Measurements from ENCODE around the gene CYP3A7. TPM values are rescaled to one million over a fixed set of nuclear protein-coding genes. Genes with fewer than 3 reads are reported as not detected.
A peak's percentile ranks its signal among the peaks of the same experiment; 100 is the strongest.

Gene CYP3A7
- total RNA-seq, 1 experiment from 2014 or later: not detected

GRCh38 chr7:99720800-99721595 lies 14.0 kb downstream of the CYP3A7 start:
- no peaks in the 10 kb centered on the region for H3K36me3 ChIP-seq (ENCODE audit: control insufficient read depth, insufficient read depth, low read length)
- TF ChIP-seq SIN3A (IDR thresholded peaks at IDR 0.05; ENCODE audit: borderline replicate concordance, insufficient read depth, low read depth, low read length) (no peak), TCF7L2 (IDR thresholded peaks at IDR 0.05; ENCODE audit: low read depth, low read length) (no peak), POLR2AphosphoS5 (IDR thresholded peaks at IDR 0.05; ENCODE audit: low read depth, low read length) (no peak)
- TF ChIP-seq, protein P1, sequence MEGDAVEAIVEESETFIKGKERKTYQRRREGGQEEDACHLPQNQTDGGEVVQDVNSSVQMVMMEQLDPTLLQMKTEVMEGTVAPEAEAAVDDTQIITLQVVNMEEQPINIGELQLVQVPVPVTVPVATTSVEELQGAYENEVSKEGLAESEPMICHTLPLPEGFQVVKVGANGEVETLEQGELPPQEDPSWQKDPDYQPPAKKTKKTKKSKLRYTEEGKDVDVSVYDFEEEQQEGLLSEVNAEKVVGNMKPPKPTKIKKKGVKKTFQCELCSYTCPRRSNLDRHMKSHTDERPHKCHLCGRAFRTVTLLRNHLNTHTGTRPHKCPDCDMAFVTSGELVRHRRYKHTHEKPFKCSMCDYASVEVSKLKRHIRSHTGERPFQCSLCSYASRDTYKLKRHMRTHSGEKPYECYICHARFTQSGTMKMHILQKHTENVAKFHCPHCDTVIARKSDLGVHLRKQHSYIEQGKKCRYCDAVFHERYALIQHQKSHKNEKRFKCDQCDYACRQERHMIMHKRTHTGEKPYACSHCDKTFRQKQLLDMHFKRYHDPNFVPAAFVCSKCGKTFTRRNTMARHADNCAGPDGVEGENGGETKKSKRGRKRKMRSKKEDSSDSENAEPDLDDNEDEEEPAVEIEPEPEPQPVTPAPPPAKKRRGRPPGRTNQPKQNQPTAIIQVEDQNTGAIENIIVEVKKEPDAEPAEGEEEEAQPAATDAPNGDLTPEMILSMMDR (IDR thresholded peaks at IDR 0.05): no peak
- TF ChIP-seq, protein P2, sequence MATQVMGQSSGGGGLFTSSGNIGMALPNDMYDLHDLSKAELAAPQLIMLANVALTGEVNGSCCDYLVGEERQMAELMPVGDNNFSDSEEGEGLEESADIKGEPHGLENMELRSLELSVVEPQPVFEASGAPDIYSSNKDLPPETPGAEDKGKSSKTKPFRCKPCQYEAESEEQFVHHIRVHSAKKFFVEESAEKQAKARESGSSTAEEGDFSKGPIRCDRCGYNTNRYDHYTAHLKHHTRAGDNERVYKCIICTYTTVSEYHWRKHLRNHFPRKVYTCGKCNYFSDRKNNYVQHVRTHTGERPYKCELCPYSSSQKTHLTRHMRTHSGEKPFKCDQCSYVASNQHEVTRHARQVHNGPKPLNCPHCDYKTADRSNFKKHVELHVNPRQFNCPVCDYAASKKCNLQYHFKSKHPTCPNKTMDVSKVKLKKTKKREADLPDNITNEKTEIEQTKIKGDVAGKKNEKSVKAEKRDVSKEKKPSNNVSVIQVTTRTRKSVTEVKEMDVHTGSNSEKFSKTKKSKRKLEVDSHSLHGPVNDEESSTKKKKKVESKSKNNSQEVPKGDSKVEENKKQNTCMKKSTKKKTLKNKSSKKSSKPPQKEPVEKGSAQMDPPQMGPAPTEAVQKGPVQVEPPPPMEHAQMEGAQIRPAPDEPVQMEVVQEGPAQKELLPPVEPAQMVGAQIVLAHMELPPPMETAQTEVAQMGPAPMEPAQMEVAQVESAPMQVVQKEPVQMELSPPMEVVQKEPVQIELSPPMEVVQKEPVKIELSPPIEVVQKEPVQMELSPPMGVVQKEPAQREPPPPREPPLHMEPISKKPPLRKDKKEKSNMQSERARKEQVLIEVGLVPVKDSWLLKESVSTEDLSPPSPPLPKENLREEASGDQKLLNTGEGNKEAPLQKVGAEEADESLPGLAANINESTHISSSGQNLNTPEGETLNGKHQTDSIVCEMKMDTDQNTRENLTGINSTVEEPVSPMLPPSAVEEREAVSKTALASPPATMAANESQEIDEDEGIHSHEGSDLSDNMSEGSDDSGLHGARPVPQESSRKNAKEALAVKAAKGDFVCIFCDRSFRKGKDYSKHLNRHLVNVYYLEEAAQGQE (IDR thresholded peaks at IDR 0.05; ENCODE audit: insufficient read depth in 1 of 2, low read depth in 2 of 2, low read length in 1 of 2): no peak
- in situ Hi-C loops (cut with HindIII; ENCODE audit: low pct_unique_long_range_greater_than_20kb, low sequenced_read_pairs) (no loop called here), intact Hi-C loops (cut with micrococcal nuclease; ENCODE audit: unreplicated experiment) (no loop called here)
- no peak overlapping the region for H3K4me3 ChIP-seq (ENCODE audit: low read depth in 2 of 2, low read length in 2 of 2)
- ChIA-PET CTCF (no interaction called here), POLR2A (no interaction called here)
- no peaks in the 10 kb centered on the region for H3K27me3 ChIP-seq (ENCODE audit: control insufficient read depth, insufficient read depth, low read length)
- no peak overlapping the region for H3K27ac ChIP-seq (ENCODE audit: low read length)
- H3K9me3 ChIP-seq (ENCODE audit: control insufficient read depth, insufficient read depth, low read depth, low read length): no peaks in the 10 kb centered on the region
- DNase-seq (ENCODE audit: low read depth, low spot score) (no peak), ATAC-seq (0 out of 2 replicates have a peak, but pooled peaks have one; percentile 45)
- H3K4me1 ChIP-seq (ENCODE audit: control insufficient read depth, insufficient read depth, low read length): no peaks in the 10 kb centered on the region
- no TSS peak for BruUV-seq (replicated peaks)

- no TSS peak for BruUV-seq (replicated peaks)
- no peak overlapping the region for H3K27ac ChIP-seq (ENCODE audit: low read length)
- ChIA-PET POLR2A (no interaction called here), CTCF (no interaction called here)
- no peaks in the 10 kb centered on the region for H3K9me3 ChIP-seq (ENCODE audit: control insufficient read depth, insufficient read depth, low read depth, low read length)
- intact Hi-C loops (cut with micrococcal nuclease; ENCODE audit: unreplicated experiment) (no loop called here), in situ Hi-C loops (cut with HindIII; ENCODE audit: low pct_unique_long_range_greater_than_20kb, low sequenced_read_pairs) (no loop called here)
- no peaks in the 10 kb centered on the region for H3K27me3 ChIP-seq (ENCODE audit: control insufficient read depth, insufficient read depth, low read length)
- DNase-seq (ENCODE audit: low read depth, low spot score) (no peak), ATAC-seq (no peak)
- H3K36me3 ChIP-seq (ENCODE audit: control insufficient read depth, insufficient read depth, low read length): no peaks in the 10 kb centered on the region
- TF ChIP-seq POLR2AphosphoS5 (IDR thresholded peaks at IDR 0.05; ENCODE audit: low read depth, low read length): no peak
- no peak for TF ChIP-seq TCF7L2 (IDR thresholded peaks at IDR 0.05; ENCODE audit: low read depth, low read length)
- no peak for TF ChIP-seq SIN3A (IDR thresholded peaks at IDR 0.05; ENCODE audit: borderline replicate concordance, insufficient read depth, low read depth, low read length)
- TF ChIP-seq, protein P2 (IDR thresholded peaks at IDR 0.05; ENCODE audit: insufficient read depth in 1 of 2, low read depth in 2 of 2, low read length in 1 of 2): no peak
- TF ChIP-seq, protein P1 (IDR thresholded peaks at IDR 0.05): no peak
- H3K4me1 ChIP-seq (ENCODE audit: control insufficient read depth, insufficient read depth, low read length): no peaks in the 10 kb centered on the region
- no peak overlapping the region for H3K4me3 ChIP-seq (ENCODE audit: low read depth in 2 of 2, low read length in 2 of 2)
These were observed 14.8 kb downstream of the CYP3A7 start for GRCh38 chr7:99719996-99720769.

Measured in Panc1 (cell line).